Left ventricle myocardium inferior (tissue), 1 donor: ENCODE results near the gene CHD6. TPM values are rescaled to one million over a fixed set of nuclear protein-coding genes. Genes with fewer than 3 reads are reported as not detected.

Experiments
- DNase-seq: peaks from one replicate; pipeline ENCODE4 v3.0.0-alpha.2; 2020
- H3K27ac ChIP-seq: fragments of 200-600 bp; replicated peaks from 2 replicates; pipeline ENCODE4 v1.8.0; 2021
- H3K27me3 ChIP-seq: fragments of 200-600 bp; 2 replicates; pipeline ENCODE4 v1.8.0; 2021; ENCODE audit warnings: low read depth
- H3K36me3 ChIP-seq: fragments of 200-600 bp; 2 replicates; pipeline ENCODE4 v1.8.0; 2021
- H3K4me1 ChIP-seq: fragments of 200-600 bp; 2 replicates; pipeline ENCODE4 v1.8.0; 2021
- H3K4me3 ChIP-seq: fragments of 200-600 bp; 2 replicates; pipeline ENCODE4 v1.8.0; 2021; ENCODE audit warnings: mild to moderate bottlenecking, moderate library complexity
- H3K9me3 ChIP-seq: fragments of 200-600 bp; replicated peaks from 2 replicates; pipeline ENCODE4 v1.8.0; 2021
- intact Hi-C: fragments of 100-400 bp; cut with micrococcal nuclease; formaldehyde crosslinking; loops from one replicate; pipeline ENCODE4 v1.11.0; 2022
- total RNA-seq: library from RNA; stranded (reverse); fragmentation: NEBNext Ultra II Directional; extraction: Animal tissue kit (Norgen Biotek cat#: 25700); gene quantifications from one replicate; pipeline ENCODE4 v1.2.1, GENCODE V29; 2021
- TF ChIP-seq, protein P1 (sequence below): fragments of 200-600 bp; IDR thresholded peaks from 2 replicates; pipeline ENCODE4 v1.8.0; 2021; ENCODE audit warnings: antibody characterized with exemption, mild to moderate bottlenecking, borderline replicate concordance
- donor health status: DM: no; HTN: yes; CAD: no; lungs with severe emphysema.

CHD6 gene
- total RNA-seq, 1 donor from 2014 or later, result 38.9 TPM

DNA sequence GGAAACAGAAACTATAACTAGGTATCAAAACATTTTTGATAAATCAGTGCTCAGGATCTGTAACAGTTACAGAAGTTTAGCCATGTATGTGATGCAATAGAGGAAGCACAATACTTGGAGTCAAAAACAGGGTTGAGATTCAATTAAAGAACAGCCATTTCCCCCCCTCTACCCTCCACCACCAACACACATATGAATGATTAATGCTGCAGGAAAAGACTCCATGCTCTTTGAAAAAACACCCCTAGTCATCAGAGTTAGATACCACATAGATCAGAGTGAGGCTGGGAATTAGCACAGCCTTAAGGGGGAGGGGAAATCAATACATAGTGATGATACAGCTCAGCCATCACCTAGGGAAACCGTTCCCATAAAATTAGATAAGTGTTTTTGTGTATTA lies 142.7 kb downstream of the CHD6 start:
- H3K4me3 ChIP-seq, result no peak overlapping the region
- H3K9me3 ChIP-seq, result peaks cover 8% of the 10 kb centered on the region
- intact Hi-C loops, result no loop called here
- peak overlapping the region; percentile 71 for H3K27ac ChIP-seq
- DNase-seq, result no peak
- peaks cover 44% of the 10 kb centered on the region for H3K36me3 ChIP-seq
- H3K27me3 ChIP-seq, result no peaks in the 10 kb centered on the region
- TF ChIP-seq, protein P1, sequence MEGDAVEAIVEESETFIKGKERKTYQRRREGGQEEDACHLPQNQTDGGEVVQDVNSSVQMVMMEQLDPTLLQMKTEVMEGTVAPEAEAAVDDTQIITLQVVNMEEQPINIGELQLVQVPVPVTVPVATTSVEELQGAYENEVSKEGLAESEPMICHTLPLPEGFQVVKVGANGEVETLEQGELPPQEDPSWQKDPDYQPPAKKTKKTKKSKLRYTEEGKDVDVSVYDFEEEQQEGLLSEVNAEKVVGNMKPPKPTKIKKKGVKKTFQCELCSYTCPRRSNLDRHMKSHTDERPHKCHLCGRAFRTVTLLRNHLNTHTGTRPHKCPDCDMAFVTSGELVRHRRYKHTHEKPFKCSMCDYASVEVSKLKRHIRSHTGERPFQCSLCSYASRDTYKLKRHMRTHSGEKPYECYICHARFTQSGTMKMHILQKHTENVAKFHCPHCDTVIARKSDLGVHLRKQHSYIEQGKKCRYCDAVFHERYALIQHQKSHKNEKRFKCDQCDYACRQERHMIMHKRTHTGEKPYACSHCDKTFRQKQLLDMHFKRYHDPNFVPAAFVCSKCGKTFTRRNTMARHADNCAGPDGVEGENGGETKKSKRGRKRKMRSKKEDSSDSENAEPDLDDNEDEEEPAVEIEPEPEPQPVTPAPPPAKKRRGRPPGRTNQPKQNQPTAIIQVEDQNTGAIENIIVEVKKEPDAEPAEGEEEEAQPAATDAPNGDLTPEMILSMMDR, result no peak
- peaks cover 40% of the 10 kb centered on the region for H3K4me1 ChIP-seq

DNA sequence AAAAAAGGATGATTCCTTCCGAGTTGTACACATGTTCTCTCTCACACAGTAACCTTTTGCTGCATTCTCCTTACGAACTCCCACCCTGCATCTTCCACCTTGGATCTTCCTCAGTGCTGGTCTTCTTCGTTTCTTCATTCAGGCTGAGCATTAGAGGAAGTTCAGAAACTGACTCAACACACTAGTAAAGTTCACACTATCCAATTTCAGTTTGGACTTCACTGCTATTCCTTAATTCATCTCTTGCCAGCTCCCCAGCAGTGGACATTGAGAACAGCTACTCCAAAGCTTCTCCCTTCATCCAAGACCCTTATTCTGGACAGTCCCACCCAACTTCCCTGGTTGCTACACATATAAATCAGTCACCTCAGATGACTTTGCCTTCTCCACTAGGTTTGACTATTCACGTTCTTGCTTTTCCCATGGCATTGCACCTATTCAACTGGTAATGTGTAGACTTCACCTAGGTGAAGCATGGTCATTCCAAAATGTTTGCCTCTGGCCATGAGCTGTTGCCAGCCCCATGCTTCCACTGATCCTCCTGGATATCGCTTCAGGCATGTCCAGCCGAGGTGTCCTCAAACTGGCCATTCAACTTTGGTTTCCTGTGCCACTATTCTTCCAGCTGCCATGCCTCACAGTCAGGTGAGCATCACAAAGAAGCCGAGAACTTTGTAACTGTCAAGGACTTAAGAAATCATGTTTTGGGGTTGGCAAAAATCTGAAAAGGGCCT lies 147.6 kb downstream of the CHD6 start:
- peaks cover 39% of the 10 kb centered on the region for H3K36me3 ChIP-seq
- intact Hi-C loops, result no loop called here
- TF ChIP-seq, protein P1, result no peak

DNA sequence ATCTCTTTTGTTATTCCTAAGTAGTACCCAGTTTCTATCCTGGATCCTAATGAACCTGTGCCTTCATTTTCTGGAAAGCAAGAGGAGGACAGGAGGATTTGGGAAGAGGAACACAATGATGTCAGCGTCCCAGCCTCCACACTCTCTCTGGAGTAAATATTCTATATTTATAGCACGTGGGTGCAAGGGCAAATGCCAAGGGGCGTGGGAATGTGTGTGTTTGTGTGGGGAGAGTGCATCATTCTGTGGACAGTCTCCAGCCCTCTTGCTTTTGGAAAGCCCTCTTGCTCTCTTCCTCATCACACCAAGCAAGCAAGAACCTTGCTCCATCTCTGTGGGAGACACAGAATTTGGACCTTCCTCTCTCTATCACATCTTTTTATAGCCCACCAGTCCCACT lies 148.3 kb downstream of the CHD6 start:
- Histone ChIP-seq H3K9me3 (peaks cover 13% of the 10 kb centered on the region), H3K4me1 (peaks cover 38% of the 10 kb centered on the region), H3K27me3 (no peaks in the 10 kb centered on the region), H3K27ac (peak overlapping the region; percentile 74), H3K36me3 (peaks cover 45% of the 10 kb centered on the region), H3K4me3 (no peak overlapping the region)
- peak; percentile 58 for DNase-seq
- TF ChIP-seq, protein P1, result no peak
- intact Hi-C loops, result no loop called here

More for the DNA sequence above, 147.6 kb downstream of the CHD6 start:
- Histone ChIP-seq H3K27ac (peak overlapping the region; percentile 74), H3K27me3 (no peaks in the 10 kb centered on the region), H3K4me3 (no peak overlapping the region), H3K9me3 (peaks cover 6% of the 10 kb centered on the region), H3K4me1 (peaks cover 44% of the 10 kb centered on the region)
- DNase-seq, result no peak

DNA sequence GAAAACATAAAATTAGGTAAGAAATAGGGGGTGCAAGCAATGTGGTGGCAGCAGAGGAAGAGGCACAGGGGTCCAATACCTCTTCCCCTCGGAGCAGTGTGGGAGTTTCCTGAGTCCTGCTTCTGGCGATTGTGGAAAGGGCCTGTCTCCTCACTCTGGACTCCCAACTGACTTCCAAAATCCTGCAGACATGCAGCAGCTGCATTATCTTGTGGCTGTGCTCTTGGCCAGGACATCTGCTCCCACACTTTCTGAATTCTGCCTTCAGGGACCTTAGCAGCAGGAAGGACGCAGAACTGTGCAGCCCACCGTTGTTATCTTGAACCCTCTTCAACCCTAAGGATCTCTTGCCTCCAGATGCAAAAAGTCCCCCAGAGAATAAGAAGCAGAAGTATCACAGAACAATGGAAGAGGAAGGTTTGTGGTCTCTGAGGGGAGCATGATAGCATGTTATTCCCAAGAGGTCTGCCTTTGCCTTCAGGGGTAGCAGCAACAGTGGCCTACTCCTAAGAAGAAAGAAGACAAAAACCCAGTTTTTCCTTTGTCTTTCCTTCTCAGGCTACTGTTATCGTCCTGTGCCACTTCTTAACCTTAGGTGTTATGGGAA lies 149.1 kb downstream of the CHD6 start:
- intact Hi-C loops, result no loop called here
- H3K36me3 ChIP-seq, result peaks cover 53% of the 10 kb centered on the region
- H3K9me3 ChIP-seq, result peaks cover 17% of the 10 kb centered on the region
- no peaks in the 10 kb centered on the region for H3K27me3 ChIP-seq
- TF ChIP-seq, protein P1, result no peak
- peak overlapping the region; percentile 74 for H3K27ac ChIP-seq
- no peak for DNase-seq
- H3K4me3 ChIP-seq, result no peak overlapping the region
- H3K4me1 ChIP-seq, result peaks cover 31% of the 10 kb centered on the region

DNA sequence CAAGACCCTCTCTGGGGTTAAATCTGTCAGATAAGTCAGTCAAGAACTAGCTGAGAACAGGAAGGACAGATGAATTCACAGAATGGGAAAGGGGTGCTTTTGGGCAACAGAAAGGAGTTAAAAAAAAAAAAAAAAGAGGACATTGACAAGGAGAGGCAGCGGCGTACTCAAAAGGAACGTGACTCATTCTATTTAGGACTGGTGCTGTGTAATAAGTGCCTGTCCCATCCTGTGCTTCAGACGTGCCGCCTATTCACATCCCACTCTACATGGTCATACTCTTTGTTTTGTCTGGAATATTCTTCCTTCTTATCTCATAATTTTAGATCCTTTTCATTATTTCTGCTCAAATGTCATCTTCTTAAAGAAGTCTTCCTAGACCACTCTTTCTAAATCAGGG lies 150.5 kb downstream of the CHD6 start:
- TF ChIP-seq, protein P1, result no peak
- intact Hi-C loops, result no loop called here
- DNase-seq, result no peak
- Histone ChIP-seq H3K9me3 (peaks cover 17% of the 10 kb centered on the region), H3K4me3 (no peak overlapping the region), H3K4me1 (peaks cover 31% of the 10 kb centered on the region), H3K36me3 (peaks cover 57% of the 10 kb centered on the region), H3K27ac (peak overlapping the region; percentile 36), H3K27me3 (no peaks in the 10 kb centered on the region)
